ENCODE results near the gene SLC8A1.

SLC8A1 gene

GRCh38 chr2:40352041-40352702 lies 99.7 kb downstream of the SLC8A1 start:
- ChIA-PET POLR2A (ENCODE audit: low non-redundant PET) (no interaction called here), CTCF (interaction anchor here (0.8 kb wide), 1 partner anchor 111 kb away, joined by 7 read pairs; no protein-coding TSS in a partner anchor)
- peak; percentile 57 for DNase-seq (ENCODE audit: low spot score)
- H3K27ac ChIP-seq: no peak overlapping the region
- no peak for TF ChIP-seq CTCF (conservative IDR thresholded peaks at IDR 0.05; ENCODE audit: low read depth)

GRCh38 chr2:40348665-40349064 lies 103.2 kb downstream of the SLC8A1 start:
- no peak for DNase-seq (ENCODE audit: low spot score)
- TF ChIP-seq CTCF (conservative IDR thresholded peaks at IDR 0.05; ENCODE audit: low read depth): no peak
- ChIA-PET CTCF (no interaction called here), POLR2A (ENCODE audit: low non-redundant PET) (no interaction called here)
- no peak overlapping the region for H3K27ac ChIP-seq

GRCh38 chr2:40348038-40348437 lies 103.9 kb downstream of the SLC8A1 start:
- ChIA-PET POLR2A (ENCODE audit: low non-redundant PET) (no interaction called here), CTCF (no interaction called here)
- H3K27ac ChIP-seq: no peak overlapping the region
- no peak for DNase-seq (ENCODE audit: low spot score)
- no peak for TF ChIP-seq CTCF (conservative IDR thresholded peaks at IDR 0.05; ENCODE audit: low read depth)

- no peak overlapping the region for H3K27ac ChIP-seq
- ChIA-PET POLR2A (ENCODE audit: low non-redundant PET) (no interaction called here), CTCF (no interaction called here)
- DNase-seq (ENCODE audit: low spot score): no peak
- TF ChIP-seq CTCF (conservative IDR thresholded peaks at IDR 0.05; ENCODE audit: low read depth): no peak
Measured at GRCh38 chr2:40346535-40347354, 105.1 kb downstream of the SLC8A1 start.

- TF ChIP-seq CTCF (conservative IDR thresholded peaks at IDR 0.05; ENCODE audit: low read depth): no peak
- no peak for DNase-seq (ENCODE audit: low spot score)
- ChIA-PET CTCF (no interaction called here), POLR2A (ENCODE audit: low non-redundant PET) (no interaction called here)
- no peak overlapping the region for H3K27ac ChIP-seq
Measured at GRCh38 chr2:40344364-40344763, 107.5 kb downstream of the SLC8A1 start.

GRCh38 chr2:40343902-40344301 lies 108.0 kb downstream of the SLC8A1 start:
- POLR2A ChIA-PET (ENCODE audit: low non-redundant PET): no interaction called here

More at GRCh38 chr2:40343902-40344301, 108.0 kb downstream of the SLC8A1 start:
- TF ChIP-seq CTCF (conservative IDR thresholded peaks at IDR 0.05; ENCODE audit: low read depth): no peak
- no peak overlapping the region for H3K27ac ChIP-seq
- CTCF ChIA-PET: no interaction called here
- DNase-seq (ENCODE audit: low spot score): peak; percentile 12
